ENCODE measurements around the gene PCBP3. TPM values are rescaled to one million over a fixed set of nuclear protein-coding genes. Genes with fewer than 3 reads are reported as not detected.

PCBP3 gene
- total RNA-seq, 1 experiment from 2014 or later = not detected

- Histone ChIP-seq H4K20me1 (ENCODE audit: insufficient read depth) (no peaks in the 10 kb centered on the region), H3K9me3 (ENCODE audit: insufficient read depth, low read depth) (no peaks in the 10 kb centered on the region), H3K36me3 (ENCODE audit: low read depth) (no peaks in the 10 kb centered on the region), H3K9me2 (ENCODE audit: insufficient read depth) (no peaks in the 10 kb centered on the region), H3F3A (ENCODE audit: insufficient read depth, low read depth) (no peaks in the 10 kb centered on the region), H3K27ac (no peak overlapping the region), H3K79me2 (ENCODE audit: low read depth) (no peaks in the 10 kb centered on the region), H3K4me2 (no peak overlapping the region), H3K4me3 (no peak overlapping the region), H3K4me1 (replicated peaks; ENCODE audit: insufficient read depth) (no peaks in the 10 kb centered on the region), H2AFZ (no peak overlapping the region), H3K27me3 (ENCODE audit: insufficient read depth, low read depth) (peaks cover 9% of the 10 kb centered on the region)
- intact Hi-C loops (cut with micrococcal nuclease; ENCODE audit: unreplicated experiment) = no loop called here
- no peak for DNase-seq
- TF ChIP-seq EZH2 (IDR thresholded peaks at IDR 0.05; ENCODE audit: low read depth) (no peak), CTCF (conservative IDR thresholded peaks at IDR 0.05) (no peak)
- BruUV-seq (replicated peaks) = no TSS peak
- ChIA-PET POLR2A (ENCODE audit: unreplicated experiment) (no interaction called here), CTCF (no interaction called here)
Observed at GRCh38 chr21:45856442-45856841, 212.9 kb downstream of the PCBP3 start.

GRCh38 chr21:45856906-45857305 lies 213.4 kb downstream of the PCBP3 start:
- CTCF ChIA-PET = no interaction called here
- Histone ChIP-seq H3K4me2 (no peak overlapping the region), H3K27me3 (ENCODE audit: insufficient read depth, low read depth) (peaks cover 5% of the 10 kb centered on the region), H4K20me1 (ENCODE audit: insufficient read depth) (no peaks in the 10 kb centered on the region), H3K4me1 (replicated peaks; ENCODE audit: insufficient read depth) (no peaks in the 10 kb centered on the region), H3K9me3 (ENCODE audit: insufficient read depth, low read depth) (no peaks in the 10 kb centered on the region), H3K27ac (no peak overlapping the region), H3K9me2 (ENCODE audit: insufficient read depth) (no peaks in the 10 kb centered on the region), H3F3A (ENCODE audit: insufficient read depth, low read depth) (no peaks in the 10 kb centered on the region), H3K4me3 (no peak overlapping the region), H3K36me3 (ENCODE audit: low read depth) (no peaks in the 10 kb centered on the region), H3K79me2 (ENCODE audit: low read depth) (no peaks in the 10 kb centered on the region), H2AFZ (no peak overlapping the region)
- TF ChIP-seq CTCF (conservative IDR thresholded peaks at IDR 0.05) (no peak), EZH2 (IDR thresholded peaks at IDR 0.05; ENCODE audit: low read depth) (no peak)
- no peak for DNase-seq
- POLR2A ChIA-PET (ENCODE audit: unreplicated experiment) = no interaction called here
- intact Hi-C loops (cut with micrococcal nuclease; ENCODE audit: unreplicated experiment) = no loop called here
- BruUV-seq (replicated peaks) = no TSS peak

- no peak overlapping the region for H2AFZ ChIP-seq
- POLR2A ChIA-PET (ENCODE audit: unreplicated experiment) = no interaction called here
- no peaks in the 10 kb centered on the region for H3K9me3 ChIP-seq (ENCODE audit: insufficient read depth, low read depth)
- no peaks in the 10 kb centered on the region for H3K36me3 ChIP-seq (ENCODE audit: low read depth)
- H3K9me2 ChIP-seq (ENCODE audit: insufficient read depth) = no peaks in the 10 kb centered on the region
- no peak overlapping the region for H3K4me2 ChIP-seq
- H3K4me1 ChIP-seq (replicated peaks; ENCODE audit: insufficient read depth) = no peaks in the 10 kb centered on the region
- H3F3A ChIP-seq (ENCODE audit: insufficient read depth, low read depth) = no peaks in the 10 kb centered on the region
- peaks cover 3% of the 10 kb centered on the region; the same call in 1 of the 2 replicates for H3K27me3 ChIP-seq (ENCODE audit: insufficient read depth, low read depth)
- no TSS peak for BruUV-seq (replicated peaks)
- no peak overlapping the region for H3K27ac ChIP-seq
- TF ChIP-seq EZH2 (IDR thresholded peaks at IDR 0.05; ENCODE audit: low read depth) = no peak
- no peak for TF ChIP-seq CTCF (conservative IDR thresholded peaks at IDR 0.05)
- no peak for DNase-seq
- intact Hi-C loops (cut with micrococcal nuclease; ENCODE audit: unreplicated experiment) = no loop called here
- H3K79me2 ChIP-seq (ENCODE audit: low read depth) = no peaks in the 10 kb centered on the region
- H4K20me1 ChIP-seq (ENCODE audit: insufficient read depth) = no peaks in the 10 kb centered on the region
- H3K4me3 ChIP-seq = no peak overlapping the region
- CTCF ChIA-PET = no interaction called here
Observed at GRCh38 chr21:45857761-45858160, 214.2 kb downstream of the PCBP3 start.
